IMR-90 (cell line): ENCODE results near the gene PDE4B. TPM values are rescaled to one million over a fixed set of nuclear protein-coding genes. Genes with fewer than 3 reads are reported as not detected.

ENCODE experiments used
- ATAC-seq: fragments of 200-7000 bp; cut with Tn5 transposase; 2 replicates; pipeline ENCODE4 v1.9.1; 2020; ENCODE audit warnings: low read depth, mild to moderate bottlenecking, moderate library complexity
- BruUV-seq: library from RNA; stranded (reverse); fragments of 400-500 nt; replicated peaks from 2 replicates; lab custom pipeline; 2021; lab: Mats Ljungman, UMichigan
- CTCF ChIA-PET: fragments of 300-600 bp; formaldehyde crosslinking; extraction: SDS; loops from one replicate; lab custom pipeline; 2021; ENCODE audit warnings: antibody characterized with exemption; lab: Yijun Ruan, JAX
- POLR2A ChIA-PET: fragments of 300-600 bp; sonication (Branson Sonifier 250); formaldehyde crosslinking; loops from one replicate; lab custom pipeline; 2022; ENCODE audit warnings: antibody characterized with exemption; ENCODE audit not compliant: unreplicated experiment; lab: Charles Lee
- DNase-seq: peaks from one replicate; pipeline ENCODE4 v3.0.0; 2013
- H2AFZ ChIP-seq: replicated peaks from 2 replicates; pipeline ENCODE3; 2013; ENCODE audit warnings: low read length, mild to moderate bottlenecking; ENCODE audit not compliant: poor library complexity
- H2AK5ac ChIP-seq: 2 replicates; pipeline ENCODE4 v1.6.1; 2013; ENCODE audit warnings: low read depth, low read length, inconsistent platforms
- H2AK9ac ChIP-seq: replicated peaks from 2 replicates; pipeline ENCODE3; 2013; ENCODE audit warnings: mild to moderate bottlenecking, low read depth, low read length, moderate library complexity; ENCODE audit not compliant: poor library complexity
- H2BK120ac ChIP-seq: 2 replicates; pipeline ENCODE4 v1.6.1; 2013; ENCODE audit warnings: low read depth, low read length, inconsistent platforms
- H2BK15ac ChIP-seq: 3 replicates; pipeline ENCODE4 v1.6.1; 2013; ENCODE audit warnings: low read depth, low read length, inconsistent platforms
- H2BK20ac ChIP-seq: 2 replicates; pipeline ENCODE4 v1.6.1; 2013; ENCODE audit warnings: low read depth, mild to moderate bottlenecking, inconsistent platforms, low read length, moderate library complexity
- H2BK5ac ChIP-seq: 2 replicates; pipeline ENCODE4 v1.6.1; 2013; ENCODE audit warnings: mild to moderate bottlenecking, low read depth, low read length, inconsistent platforms; ENCODE audit not compliant: poor library complexity, severe bottlenecking
- H3K14ac ChIP-seq: replicated peaks from 2 replicates; pipeline ENCODE4 v1.6.1; 2013; ENCODE audit warnings: low read depth, low read length, inconsistent platforms
- H3K18ac ChIP-seq: 2 replicates; pipeline ENCODE4 v1.6.1; 2013; ENCODE audit warnings: low read depth, low read length, control low read depth
- H3K23ac ChIP-seq: 2 replicates; pipeline ENCODE4 v1.6.1; 2013; ENCODE audit warnings: low read depth, low read length, inconsistent platforms
- H3K27ac ChIP-seq: 2 replicates; pipeline ENCODE4 v1.5.1; 2013; ENCODE audit warnings: mild to moderate bottlenecking, control low read depth, low read length; ENCODE audit not compliant: insufficient read depth
- H3K27me3 ChIP-seq: 2 replicates; pipeline ENCODE4 v1.6.1; 2013; ENCODE audit warnings: low read length; ENCODE audit not compliant: control insufficient read depth, insufficient read depth
- H3K36me3 ChIP-seq: 2 replicates; pipeline ENCODE4 v1.6.1; 2013; ENCODE audit warnings: low read length, mixed read lengths; ENCODE audit not compliant: control insufficient read depth, insufficient read depth
- H3K4ac ChIP-seq: 2 replicates; pipeline ENCODE4 v1.6.1; 2013; ENCODE audit warnings: low read depth, low read length, inconsistent platforms
- H3K4me1 ChIP-seq: 2 replicates; pipeline ENCODE4 v1.6.1; 2013; ENCODE audit warnings: low read length, mixed read lengths; ENCODE audit not compliant: control insufficient read depth, insufficient read depth
- H3K4me2 ChIP-seq: 2 replicates; pipeline ENCODE4 v1.6.1; 2013; ENCODE audit warnings: low read depth, mild to moderate bottlenecking, control low read depth, low read length, moderate library complexity
- H3K4me3 ChIP-seq: 2 replicates; pipeline ENCODE4 v1.5.1; 2013; ENCODE audit warnings: low read depth, mild to moderate bottlenecking, control low read depth, low read length, moderate library complexity; ENCODE audit not compliant: insufficient read depth
- H3K56ac ChIP-seq: 2 replicates; pipeline ENCODE4 v1.6.1; 2013; ENCODE audit warnings: low read length, inconsistent platforms; ENCODE audit not compliant: insufficient read depth; ENCODE audit errors: extremely low read depth
- H3K79me1 ChIP-seq, 2 experiments: 2 replicates each; pipeline ENCODE4 v1.6.1; 2013; ENCODE audit warnings: low read length in 2 of 2, inconsistent platforms in 1 of 2, low read depth in 1 of 2
- H3K9ac ChIP-seq: 2 replicates; pipeline ENCODE4 v1.6.1; 2013; ENCODE audit warnings: low read depth, low read length, control low read depth
- H3K9me1 ChIP-seq: 2 replicates; pipeline ENCODE4 v1.6.1; 2013; ENCODE audit warnings: low read length, inconsistent platforms; ENCODE audit not compliant: insufficient read depth
- H3K9me3 ChIP-seq: 2 replicates; pipeline ENCODE4 v1.6.1; 2013; ENCODE audit warnings: low read length; ENCODE audit not compliant: control insufficient read depth, insufficient read depth
- H4K20me1 ChIP-seq: 2 replicates; pipeline ENCODE4 v1.6.1; 2013; ENCODE audit warnings: low read length, inconsistent platforms; ENCODE audit not compliant: insufficient read depth
- H4K5ac ChIP-seq: 2 replicates; pipeline ENCODE4 v1.6.1; 2013; ENCODE audit warnings: mild to moderate bottlenecking, low read depth, low read length, control low read depth
- H4K8ac ChIP-seq, 2 experiments: 2 replicates each; pipeline ENCODE4 v1.6.1; 2013; ENCODE audit warnings: low read depth in 2 of 2, low read length in 2 of 2, control low read depth in 1 of 2, inconsistent platforms in 1 of 2
- H4K91ac ChIP-seq: 2 replicates; pipeline ENCODE4 v1.6.1; 2013; ENCODE audit warnings: low read depth, low read length, inconsistent platforms; ENCODE audit not compliant: insufficient read depth
- FOS ChIP-seq: fragments of 150-350 bp; IDR thresholded peaks from 2 replicates; pipeline ENCODE4 v1.6.1; 2016; ENCODE audit warnings: low read depth, low read length
- NFE2L2 ChIP-seq: fragments of 150-350 bp; IDR thresholded peaks from 2 replicates; pipeline ENCODE4 v1.6.1; 2016; ENCODE audit warnings: low read depth, mild to moderate bottlenecking, low read length
- RAD21 ChIP-seq: IDR thresholded peaks from 2 replicates; pipeline ENCODE4 v1.6.1; 2012; ENCODE audit warnings: low read length, improper control_type of control experiment
- dilution Hi-C: fragments of 300-500 bp; cut with HindIII; formaldehyde crosslinking; loops from one replicate; pipeline ENCODE4 v1.14.3; 2018; ENCODE audit warnings: low sequenced_read_pairs; ENCODE audit not compliant: unreplicated experiment
- in situ Hi-C: fragments of 300-500 bp; cut with MboI; formaldehyde crosslinking; loops from 3 replicates; pipeline ENCODE4 v1.14.3; 2019; ENCODE audit warnings: low sequenced_read_pairs, inconsistent platforms, mixed read lengths
- intact Hi-C: fragments of 100-400 bp; cut with micrococcal nuclease; formaldehyde crosslinking; loops from 2 replicates; pipeline ENCODE4 v1.10.0; 2022
- polyA plus RNA-seq, 3 experiments: library from polyadenylated mRNA; depleted of rRNA; stranded (reverse); fragments of >200 nt; gene quantifications; 2 replicates each; pipeline ENCODE4 v1.2.3, GENCODE V29; 2012; ENCODE audit warnings: low replicate concordance in 1 of 3
- total RNA-seq: library from RNA; depleted of rRNA; stranded (reverse); fragments of >200 nt; gene quantifications from 2 replicates; pipeline ENCODE4 v1.2.3, GENCODE V29; 2012

The PDE4B gene
- total and polyA plus RNA-seq, 2 of the 4 experiments (the other 2 are of a cell fraction), result 5.8 to 21.3 TPM

DNA sequence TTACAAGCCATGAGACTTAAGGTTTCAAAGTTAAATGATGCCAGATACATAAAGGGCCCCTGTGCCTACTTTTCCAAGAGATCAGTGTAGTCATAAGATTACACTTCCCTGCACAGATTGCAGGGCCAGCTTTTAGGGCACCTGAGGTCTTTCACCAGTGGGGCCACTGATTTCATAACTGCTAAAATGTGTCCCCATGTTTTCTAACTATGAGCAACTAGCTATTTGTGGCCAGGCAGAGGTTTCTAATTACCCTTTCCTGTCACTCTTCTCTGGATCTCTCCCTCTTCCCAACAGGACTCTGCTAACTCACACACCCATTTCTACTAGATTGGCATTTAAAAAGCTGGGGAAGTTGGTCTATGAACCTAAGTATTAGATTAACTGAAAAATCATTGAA lies 534.2 kb downstream of the PDE4B start:
- H3K23ac ChIP-seq, result no peak overlapping the region
- no peak overlapping the region for H3K4me2 ChIP-seq
- H3K27me3 ChIP-seq, result no peaks in the 10 kb centered on the region
- 0 out of 2 replicates have a peak, but pooled peaks cover 4% of the 10 kb centered on the region for H3K9me1 ChIP-seq
- no peak overlapping the region for H2AK9ac ChIP-seq
- no peak overlapping the region for H3K4me3 ChIP-seq
- DNase-seq, result no peak
- H2AK5ac ChIP-seq, result no peak overlapping the region
- H2BK15ac ChIP-seq, result no peak overlapping the region
- no peaks in the 10 kb centered on the region for H3K36me3 ChIP-seq
- no peak overlapping the region for H4K8ac ChIP-seq
- no peak for ATAC-seq
- H3K79me1 ChIP-seq, result no peaks in the 10 kb centered on the region
- no peaks in the 10 kb centered on the region for H3K9me3 ChIP-seq
- no peak overlapping the region for H3K9ac ChIP-seq
- no peak overlapping the region for H2BK120ac ChIP-seq
- H3K4ac ChIP-seq, result no peak overlapping the region
- H3K14ac ChIP-seq, result no peak overlapping the region
- intact Hi-C loops (no loop called here), in situ Hi-C loops (no loop called here), dilution Hi-C loops (no loop called here)
- no peak overlapping the region for H3K27ac ChIP-seq
- ChIA-PET CTCF (interaction anchor here (1.0 kb wide), 1 partner anchor 119 kb away, joined by 3 read pairs; no protein-coding TSS in a partner anchor), POLR2A (no interaction called here)
- H3K4me1 ChIP-seq, result peaks cover 6% of the 10 kb centered on the region
- H4K91ac ChIP-seq, result no peak overlapping the region
- TF ChIP-seq RAD21 (no peak), NFE2L2 (no peak), FOS (no peak)
- no peak overlapping the region for H4K5ac ChIP-seq
- no peak overlapping the region for H2BK20ac ChIP-seq
- no peaks in the 10 kb centered on the region for H4K20me1 ChIP-seq
- BruUV-seq, result no TSS peak
- no peak overlapping the region for H2AFZ ChIP-seq
- H3K56ac ChIP-seq, result no peak overlapping the region
- H2BK5ac ChIP-seq, result no peak overlapping the region
- H3K18ac ChIP-seq, result no peak overlapping the region
